Psoas muscle (tissue), 8 donors: ENCODE data around the gene MYO15B. TPM values are rescaled to one million over a fixed set of nuclear protein-coding genes. Genes with fewer than 3 reads are reported as not detected.
A peak's percentile ranks its signal among the peaks of the same experiment; 100 is the strongest.

ENCODE experiments used
- ATAC-seq, 4 donors: fragments of 200-7000 bp; cut with Tn5 transposase; one replicate each; pipeline ENCODE4 v1.9.1; 2020; ENCODE audit warnings: moderate library complexity in 3 of 4, mild to moderate bottlenecking in 2 of 4
- DNase-seq, 2 donors: peaks; one replicate each; pipeline ENCODE4 v3.0.0-alpha.2; 2020
- H3K27ac ChIP-seq: fragments of 200-600 bp; one replicate; pipeline ENCODE4 v1.8.0; 2022
- H3K27me3 ChIP-seq, 3 donors: fragments of 200-600 bp in 1 of 3; one replicate each; pipeline versions ENCODE4 v1.6.1 to v1.8.0; 2013 to 2022; ENCODE audit warnings: low read length in 2 of 3, mild to moderate bottlenecking in 2 of 3, moderate library complexity in 1 of 3; ENCODE audit not compliant: insufficient read depth in 3 of 3
- H3K36me3 ChIP-seq, 2 donors: fragments of 200-600 bp in 1 of 2; one replicate each; pipeline versions ENCODE4 v1.6.1 to v1.8.0; 2013 to 2022; ENCODE audit warnings: low read depth in 1 of 2, mild to moderate bottlenecking in 1 of 2, moderate library complexity in 1 of 2; ENCODE audit not compliant: insufficient read depth in 1 of 2
- H3K4me1 ChIP-seq: fragments of 200-600 bp; one replicate; pipeline ENCODE4 v1.8.0; 2022
- H3K4me3 ChIP-seq: fragments of 200-600 bp; one replicate; pipeline ENCODE4 v1.8.0; 2022; ENCODE audit warnings: mild to moderate bottlenecking
- H3K9me3 ChIP-seq: fragments of 200-600 bp; one replicate; pipeline ENCODE4 v1.8.0; 2022
- CTCF ChIP-seq: fragments of 200-600 bp; IDR thresholded peaks from one replicate; pipeline ENCODE4 v1.8.0; 2022; ENCODE audit warnings: antibody characterized with exemption
- WGBS, 3 donors: extraction: QIAGEN DNeasy Blood & Tissue Kit; methylation state at CpG; one replicate each; pipeline versions ENCODE4 v1.1.6 to v1.1.7; 2013; 5-methylcytosine and 5-hydroxymethylcytosine counted together
- intact Hi-C, 2 donors: fragments of 100-400 bp; cut with DNase I; formaldehyde crosslinking; loops; one replicate each; pipeline versions ENCODE4 v1.11.0 to v1.14.2; 2022
- polyA plus RNA-seq, 3 donors: library from polyadenylated mRNA; stranded (reverse); fragments of 200-250 nt; gene quantifications; one replicate each; pipeline ENCODE4 v1.2.3, GENCODE V29; 2013
- total RNA-seq, 4 donors: library from RNA; stranded (reverse); fragmentation: NEBNext Ultra II Directional in 2 of 4; extraction: Animal tissue kit (Norgen Biotek cat#: 25700) in 2 of 4; gene quantifications; one replicate each; pipeline versions ENCODE4 v1.2.1 to v1.2.4, GENCODE V29; 2021 to 2023
- donor health status: healthy with polysubstance abuse.
- donor health status: DM: no; HTN: no; CAD: no; lungs with moderate emphysema.
- donor health status: Bipolar disorder and iron deficiency.
- donor health status: healthy.
- donor health status: DM: yes; HTN: yes; CAD: no.
- donor health status: DM: no; HTN: no; CAD: no.
- donor health status: DM: no; HTN: no; CAD: no.
- donor health status: DM: yes; HTN: yes; CAD: no.

MYO15B gene
- total and polyA plus RNA-seq, 7 donors = 5.2 to 28.2 (median 16.7) TPM

- no peak overlapping the region for H3K27ac ChIP-seq
- ATAC-seq = no peak
- peaks cover 7% of the 10 kb centered on the region for H3K4me1 ChIP-seq
- intact Hi-C loops = loop anchor here in 1 of 2 donors (5.0 kb wide), 1 partner anchor 79 kb away; no protein-coding TSS in a partner anchor
- no peaks in the 10 kb centered on the region for H3K9me3 ChIP-seq
- H3K27me3 ChIP-seq = no peaks in the 10 kb centered on the region
- peaks cover 0 to 44% of the 10 kb centered on the region in 2 donors for H3K36me3 ChIP-seq
- H3K4me3 ChIP-seq = no peak overlapping the region
- no peak for DNase-seq
- WGBS, 3 donors = 84 to 88% (median 87%) methylated on average over 3 to 4 of the region's 4 CpGs
- TF ChIP-seq CTCF = no peak
Measured at GRCh38 chr17:75621489-75621888, 33.9 kb downstream of the MYO15B start.

- no peak for TF ChIP-seq CTCF
- no peaks in the 10 kb centered on the region for H3K9me3 ChIP-seq
- H3K27me3 ChIP-seq = no peaks in the 10 kb centered on the region
- H3K36me3 ChIP-seq = peaks cover 1 to 46% of the 10 kb centered on the region in 2 donors
- H3K27ac ChIP-seq = no peak overlapping the region
- DNase-seq (no peak), ATAC-seq (no peak)
- peaks cover 7% of the 10 kb centered on the region for H3K4me1 ChIP-seq
- intact Hi-C loops = loop anchor here in 1 of 2 donors (5.0 kb wide), 1 partner anchor 80 kb away; no protein-coding TSS in a partner anchor
- H3K4me3 ChIP-seq = no peak overlapping the region
- 65 to 78% (median 75%) methylated on average over 8 of the region's 8 CpGs for WGBS, 3 donors
Measured at GRCh38 chr17:75622076-75622475, 34.5 kb downstream of the MYO15B start.

- intact Hi-C loops = loop anchor here in 1 of 2 donors (5.0 kb wide), 1 partner anchor 81 kb away; no protein-coding TSS in a partner anchor
- no peak overlapping the region for H3K27ac ChIP-seq
- H3K4me3 ChIP-seq = no peak overlapping the region
- no peaks in the 10 kb centered on the region for H3K9me3 ChIP-seq
- WGBS, 3 donors = 85 to 91% (median 87%) methylated on average over 15 of the region's 15 CpGs
- H3K4me1 ChIP-seq = peaks cover 7% of the 10 kb centered on the region
- peaks cover 2 to 48% of the 10 kb centered on the region in 2 donors for H3K36me3 ChIP-seq
- no peak for ATAC-seq
- no peak for DNase-seq
- H3K27me3 ChIP-seq = no peaks in the 10 kb centered on the region
- TF ChIP-seq CTCF = no peak
Measured at GRCh38 chr17:75622771-75623273, 35.2 kb downstream of the MYO15B start.

GRCh38 chr17:75623386-75623785 lies 35.8 kb downstream of the MYO15B start:
- Histone ChIP-seq H3K27ac (no peak overlapping the region), H3K4me3 (no peak overlapping the region), H3K36me3 (peaks cover 2 to 45% of the 10 kb centered on the region in 2 donors), H3K4me1 (peaks cover 7% of the 10 kb centered on the region), H3K9me3 (no peaks in the 10 kb centered on the region), H3K27me3 (no peaks in the 10 kb centered on the region)
- intact Hi-C loops = loop anchor here in 1 of 2 donors (5.0 kb wide), 1 partner anchor 81 kb away; no protein-coding TSS in a partner anchor
- ATAC-seq (peak in 3 of 4 donors; percentile 23 to 49 (median 46)), DNase-seq (no peak)
- TF ChIP-seq CTCF = no peak
- whole genome bisulfite sequencing, 3 donors = 44 to 61% (median 53%) methylated on average over 9 of the region's 9 CpGs
